K562 (cell line): Measurements from ENCODE around the gene RCC2. TPM values are rescaled to one million over a fixed set of nuclear protein-coding genes. Genes with fewer than 3 reads are reported as not detected.

Experiments
- ARNT ChIP-seq, 2 experiments: fragments of 450-650 bp; IDR thresholded peaks; 2 replicates each; pipeline ENCODE4 v1.6.1; 2016; ENCODE audit warnings: mild to moderate bottlenecking in 1 of 2
- CREB3 ChIP-seq: fragments of 450-650 bp; conservative IDR thresholded peaks from 2 replicates; pipeline ENCODE4 v1.6.1; 2016; ENCODE audit warnings: missing genetic modification characterization, low read depth, mild to moderate bottlenecking, missing compliant biosample characterization, moderate library complexity
- CREB5 ChIP-seq: fragments of 250-450 bp; sonication (Bioruptor Pico); IDR thresholded peaks from 2 replicates; pipeline ENCODE4 v1.5.0; 2020; ENCODE audit warnings: mild to moderate bottlenecking
- DMBX1 ChIP-seq: fragments of 250-450 bp; sonication (Bioruptor Pico); IDR thresholded peaks from 2 replicates; pipeline ENCODE4 v1.8.0; 2022; ENCODE audit warnings: inconsistent platforms, mild to moderate bottlenecking, moderate library complexity, borderline replicate concordance
- ESRRA ChIP-seq: fragments of 450-650 bp; IDR thresholded peaks from 2 replicates; pipeline ENCODE4 v1.6.1; 2014; ENCODE audit warnings: low read depth, mild to moderate bottlenecking, moderate library complexity, borderline replicate concordance
- EWSR1 ChIP-seq: fragments of 450-650 bp; IDR thresholded peaks from 2 replicates; pipeline ENCODE4 v1.6.1; 2018; ENCODE audit warnings: borderline replicate concordance, mild to moderate bottlenecking, low read depth, moderate library complexity; ENCODE audit not compliant: partially characterized antibody
- MECOM ChIP-seq: fragments of 250-450 bp; sonication (Bioruptor Pico); IDR thresholded peaks from 2 replicates; pipeline ENCODE4 v1.8.0; 2022; ENCODE audit warnings: inconsistent platforms
- MITF ChIP-seq: IDR thresholded peaks from 2 replicates; pipeline ENCODE4 v1.6.1; 2014; ENCODE audit warnings: antibody characterized with exemption
- MLLT1 ChIP-seq, 2 experiments: fragments of 450-650 bp; IDR thresholded peaks; 2 replicates each; pipeline ENCODE4 v1.6.1; 2016
- NBN ChIP-seq: fragments of 450-650 bp; IDR thresholded peaks from 2 replicates; pipeline ENCODE4 v1.6.1; 2016; ENCODE audit warnings: low read depth, mild to moderate bottlenecking
- TEAD4 ChIP-seq, 2 experiments: sonication (generic) in 1 of 2; formaldehyde crosslinking in 1 of 2; IDR thresholded peaks; 2 replicates each; pipeline versions ENCODE4 v1.6.1 to v1.8.0; 2012 to 2022; ENCODE audit warnings: borderline replicate concordance in 1 of 2, inconsistent platforms in 1 of 2, low read length in 1 of 2, mild to moderate bottlenecking in 1 of 2, missing genetic modification reagents in 1 of 2
- ZNF175 ChIP-seq: fragments of 200-800 bp; sonication (Bioruptor generic); IDR thresholded peaks from 2 replicates; pipeline ENCODE4 v1.6.1; 2016; ENCODE audit warnings: low read depth, mild to moderate bottlenecking, missing genetic modification characterization, missing compliant biosample characterization
- ZNF668 ChIP-seq: fragments of 250-450 bp; sonication (Bioruptor Pico); IDR thresholded peaks from 2 replicates; pipeline ENCODE4 v1.8.0; 2022; ENCODE audit warnings: mild to moderate bottlenecking, inconsistent platforms
- ZNF740 ChIP-seq, 3 experiments: fragments of 200-800 bp in 1 of 3; sonication (Bioruptor generic) in 1 of 3; sonication (generic) in 1 of 3; formaldehyde crosslinking in 1 of 3; IDR thresholded peaks; 2 replicates each; pipeline versions ENCODE4 v1.6.1 to v1.8.0; 2016 to 2022; ENCODE audit warnings: mild to moderate bottlenecking in 2 of 3, missing compliant biosample characterization in 2 of 3, missing genetic modification characterization in 2 of 3, missing genetic modification reagents in 1 of 3
- polyA plus RNA-seq, 8 experiments: library from polyadenylated mRNA; depleted of rRNA in 4 of 8; stranded (reverse) in 5 of 8; unstranded in 3 of 8; fragments of >200 nt; fragmentation: Nextera tagmentation in 2 of 8; fragmentation: Illumina TruSeq in 1 of 8; extraction: Ambion mirVana in 2 of 8; extraction: Trizol in 1 of 8; gene quantifications; 2 replicates each; pipeline versions ENCODE4 v1.2.1 to v1.2.3, GENCODE V29; 2011 to 2014; ENCODE audit warnings: inconsistent platforms in 1 of 8, missing spikeins in 1 of 8
- total RNA-seq, 7 experiments: library from RNA; depleted of rRNA in 6 of 7; stranded (reverse); fragments of >200 nt in 6 of 7; fragmentation: Illumina TruSeq in 2 of 7; extraction: Trizol in 2 of 7; gene quantifications; 2 replicates each; pipeline versions ENCODE4 v1.2.1 to v1.2.3, GENCODE V29; 2011 to 2021; ENCODE audit warnings: low replicate concordance in 1 of 7

Gene RCC2
- total and polyA plus RNA-seq, 9 of the 15 experiments (the other 6 are each of a cell fraction or from before 2014, with no cell fraction given): 31.8 to 292 (median 116) TPM

- TF ChIP-seq TEAD4 (IDR thresholded peaks at IDR 0.05; ENCODE audit: low read length) (peak; percentile 42), TEAD4 (CRISPR knock-in tag; IDR thresholded peaks at IDR 0.05; ENCODE audit: borderline replicate concordance) (no peak), EWSR1 (no peak), ESRRA (0 out of 2 replicates have a peak, but pooled peaks have one; percentile 18), MLLT1 (IDR thresholded peaks at IDR 0.05) (0 out of 4 replicates have a peak, but pooled peaks of 1 of the 2 experiments have one; percentile 17), ZNF740 (CRISPR knock-in tag; IDR thresholded peaks at IDR 0.05) (no peak), ZNF740 (tag; IDR thresholded peaks at IDR 0.05) (peak; percentile 30 to 51; a peak in 2 of 4 replicates), MITF (no peak), DMBX1 (CRISPR knock-in tag) (peak; percentile 67; the same call in 1 of the 2 replicates), MECOM (CRISPR knock-in tag) (peak; percentile 55; the same call in 1 of the 2 replicates), NBN (peak; percentile 90; the same call in 1 of the 2 replicates), CREB3 (no peak), CREB5 (CRISPR knock-in tag) (0 out of 2 replicates have a peak, but pooled peaks have one; percentile 37), ZNF668 (CRISPR knock-in tag) (peak; percentile 67; the same call in 1 of the 2 replicates), ZNF175 (CRISPR knock-in tag) (peak; percentile 72), ARNT (IDR thresholded peaks at IDR 0.05) (peak in 1 of 2 experiments; percentile 25; a peak in 1 of 4 replicates)
Measured at GRCh38 chr1:17441265-17441992, 2.0 kb upstream of the RCC2 start (continued).
